ENCODE measurements around the gene CORT. TPM values are rescaled to one million over a fixed set of nuclear protein-coding genes. Genes with fewer than 3 reads are reported as not detected.

CORT gene
- total RNA-seq, 2 experiments from 2014 or later = 0.66 TPM; not detected in 1

GRCh38 chr1:10419351-10419750 lies 30.5 kb upstream of the CORT start:
- DNase-seq (ENCODE audit: low spot score) = no peak

GRCh38 chr1:10421637-10422036 lies 28.2 kb upstream of the CORT start:
- no peaks in the 10 kb centered on the region for H3K9me2 ChIP-seq (ENCODE audit: insufficient read depth, low read length)
- TF ChIP-seq CTCF (conservative IDR thresholded peaks at IDR 0.05; ENCODE audit: low read length) (no peak), EZH2phosphoT487 (IDR thresholded peaks at IDR 0.05; ENCODE audit: borderline replicate concordance, low read depth, low read length) (no peak)
- BruUV-seq (replicated peaks) = no TSS peak
- no peaks in the 10 kb centered on the region for H3K4me1 ChIP-seq (ENCODE audit: insufficient read depth, low read length, poor library complexity, severe bottlenecking)
- no peaks in the 10 kb centered on the region for H4K20me1 ChIP-seq (ENCODE audit: insufficient read depth, low read length)
- CTCF ChIA-PET (ENCODE audit: unreplicated experiment) = no interaction called here
- no peaks in the 10 kb centered on the region for H3K9me3 ChIP-seq (ENCODE audit: low read length)
- no peak overlapping the region for H3K27ac ChIP-seq (ENCODE audit: low read depth, low read length, poor library complexity, severe bottlenecking)
- no peak overlapping the region for H3K4me3 ChIP-seq (ENCODE audit: low read depth, low read length, poor library complexity, severe bottlenecking)
- H3K79me2 ChIP-seq (ENCODE audit: insufficient read depth, low read depth, low read length) = no peaks in the 10 kb centered on the region
- no peak overlapping the region for H3K4me2 ChIP-seq (ENCODE audit: low read length)
- no peak for DNase-seq (ENCODE audit: low spot score)
- POLR2A ChIA-PET = no interaction called here
- intact Hi-C loops (cut with micrococcal nuclease; ENCODE audit: unreplicated experiment) = no loop called here
- H3K36me3 ChIP-seq (ENCODE audit: insufficient read depth, low read length) = peaks cover 45% of the 10 kb centered on the region
- no peak overlapping the region for H2AFZ ChIP-seq (ENCODE audit: low read length)

More at GRCh38 chr1:10419351-10419750, 30.5 kb upstream of the CORT start:
- POLR2A ChIA-PET = no interaction called here
- Histone ChIP-seq H3K4me2 (ENCODE audit: low read length) (no peak overlapping the region), H2AFZ (ENCODE audit: low read length) (no peak overlapping the region), H3K79me2 (ENCODE audit: insufficient read depth, low read depth, low read length) (no peaks in the 10 kb centered on the region), H3K36me3 (ENCODE audit: insufficient read depth, low read length) (peaks cover 68% of the 10 kb centered on the region), H4K20me1 (ENCODE audit: insufficient read depth, low read length) (no peaks in the 10 kb centered on the region), H3K27ac (ENCODE audit: low read depth, low read length, poor library complexity, severe bottlenecking) (no peak overlapping the region), H3K9me2 (ENCODE audit: insufficient read depth, low read length) (no peaks in the 10 kb centered on the region), H3K4me3 (ENCODE audit: low read depth, low read length, poor library complexity, severe bottlenecking) (no peak overlapping the region), H3K9me3 (ENCODE audit: low read length) (no peaks in the 10 kb centered on the region), H3K4me1 (ENCODE audit: insufficient read depth, low read length, poor library complexity, severe bottlenecking) (no peaks in the 10 kb centered on the region)
- TF ChIP-seq EZH2phosphoT487 (IDR thresholded peaks at IDR 0.05; ENCODE audit: borderline replicate concordance, low read depth, low read length) (no peak), CTCF (conservative IDR thresholded peaks at IDR 0.05; ENCODE audit: low read length) (no peak)
- CTCF ChIA-PET (ENCODE audit: unreplicated experiment) = no interaction called here
- no TSS peak for BruUV-seq (replicated peaks)
- intact Hi-C loops (cut with micrococcal nuclease; ENCODE audit: unreplicated experiment) = no loop called here

GRCh38 chr1:10424034-10424433 lies 25.8 kb upstream of the CORT start:
- no peaks in the 10 kb centered on the region for H3K9me2 ChIP-seq (ENCODE audit: insufficient read depth, low read length)
- no peak overlapping the region for H2AFZ ChIP-seq (ENCODE audit: low read length)
- H3K4me3 ChIP-seq (ENCODE audit: low read depth, low read length, poor library complexity, severe bottlenecking) = no peak overlapping the region
- no peak overlapping the region for H3K4me2 ChIP-seq (ENCODE audit: low read length)
- peaks cover 22% of the 10 kb centered on the region for H3K36me3 ChIP-seq (ENCODE audit: insufficient read depth, low read length)
- H3K79me2 ChIP-seq (ENCODE audit: insufficient read depth, low read depth, low read length) = no peaks in the 10 kb centered on the region
- ChIA-PET CTCF (ENCODE audit: unreplicated experiment) (no interaction called here), POLR2A (no interaction called here)
- intact Hi-C loops (cut with micrococcal nuclease; ENCODE audit: unreplicated experiment) = no loop called here
- TF ChIP-seq EZH2phosphoT487 (IDR thresholded peaks at IDR 0.05; ENCODE audit: borderline replicate concordance, low read depth, low read length) (no peak), CTCF (conservative IDR thresholded peaks at IDR 0.05; ENCODE audit: low read length) (no peak)
- H3K9me3 ChIP-seq (ENCODE audit: low read length) = no peaks in the 10 kb centered on the region
- H3K27ac ChIP-seq (ENCODE audit: low read depth, low read length, poor library complexity, severe bottlenecking) = no peak overlapping the region
- DNase-seq (ENCODE audit: low spot score) = no peak
- BruUV-seq (replicated peaks) = no TSS peak
- no peaks in the 10 kb centered on the region for H3K4me1 ChIP-seq (ENCODE audit: insufficient read depth, low read length, poor library complexity, severe bottlenecking)
- H4K20me1 ChIP-seq (ENCODE audit: insufficient read depth, low read length) = no peaks in the 10 kb centered on the region

Data from OCI-LY7 (cell line).